Stimulated activated naive CD4-positive, alpha-beta T cell (primary cell): ENCODE data around the gene NNAT.
"Not testable (repeated sequence)": the region's sequence is repeated elsewhere in the genome, so short reads cannot be mapped to it uniquely, and the experiment has no call there.

Experiments used
- DNase-seq, 6 experiments: peaks; one replicate each; lab custom pipeline; 2025; lab: John Stamatoyannopoulos, UW

The NNAT gene

DNA sequence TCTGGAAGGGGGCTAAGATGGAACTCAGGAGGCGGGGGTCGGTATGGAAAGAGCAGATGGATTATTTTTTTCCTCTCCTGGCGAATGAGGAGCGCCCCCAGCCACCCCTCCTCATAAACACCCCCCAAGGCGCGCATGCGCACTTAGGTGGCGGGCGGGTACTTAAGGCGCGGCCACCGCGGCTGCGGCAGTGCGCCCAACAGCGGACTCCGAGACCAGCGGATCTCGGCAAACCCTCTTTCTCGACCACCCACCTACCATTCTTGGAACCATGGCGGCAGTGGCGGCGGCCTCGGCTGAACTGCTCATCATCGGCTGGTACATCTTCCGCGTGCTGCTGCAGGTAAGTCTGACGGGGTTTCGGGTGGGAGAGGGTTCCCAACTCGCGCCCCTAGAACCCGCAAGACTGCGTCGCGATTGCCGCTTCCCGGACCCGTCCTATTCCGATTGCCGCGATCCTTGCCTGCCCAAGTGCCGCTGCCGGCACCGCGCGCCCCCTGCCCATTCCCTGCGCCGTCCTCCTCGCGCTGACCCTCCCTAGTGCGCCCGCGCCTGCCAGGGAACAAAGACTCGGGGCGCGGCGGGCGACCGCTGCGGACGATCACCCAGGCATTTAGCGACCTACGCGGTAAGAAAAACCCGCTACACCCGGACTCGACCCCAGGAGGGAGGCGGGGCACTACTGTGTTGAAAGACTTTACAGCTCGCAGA is at the start of gene NNAT:
NNAT (plus strand) TSS at position 190 of the 711 bp plus-strand sequence; CDS start at position 272, 82 bp downstream.
- DNase-seq: peak in 2 of 6 experiments; percentile 21 to 31

- no peak for DNase-seq
These were observed 49.3 kb upstream of the NNAT start for GRCh38 chr20:37471741-37472235.

GRCh38 chr20:37472435-37472834 is 48.6 kb upstream of the NNAT start:
- DNase-seq: not testable (repeated sequence)

DNA sequence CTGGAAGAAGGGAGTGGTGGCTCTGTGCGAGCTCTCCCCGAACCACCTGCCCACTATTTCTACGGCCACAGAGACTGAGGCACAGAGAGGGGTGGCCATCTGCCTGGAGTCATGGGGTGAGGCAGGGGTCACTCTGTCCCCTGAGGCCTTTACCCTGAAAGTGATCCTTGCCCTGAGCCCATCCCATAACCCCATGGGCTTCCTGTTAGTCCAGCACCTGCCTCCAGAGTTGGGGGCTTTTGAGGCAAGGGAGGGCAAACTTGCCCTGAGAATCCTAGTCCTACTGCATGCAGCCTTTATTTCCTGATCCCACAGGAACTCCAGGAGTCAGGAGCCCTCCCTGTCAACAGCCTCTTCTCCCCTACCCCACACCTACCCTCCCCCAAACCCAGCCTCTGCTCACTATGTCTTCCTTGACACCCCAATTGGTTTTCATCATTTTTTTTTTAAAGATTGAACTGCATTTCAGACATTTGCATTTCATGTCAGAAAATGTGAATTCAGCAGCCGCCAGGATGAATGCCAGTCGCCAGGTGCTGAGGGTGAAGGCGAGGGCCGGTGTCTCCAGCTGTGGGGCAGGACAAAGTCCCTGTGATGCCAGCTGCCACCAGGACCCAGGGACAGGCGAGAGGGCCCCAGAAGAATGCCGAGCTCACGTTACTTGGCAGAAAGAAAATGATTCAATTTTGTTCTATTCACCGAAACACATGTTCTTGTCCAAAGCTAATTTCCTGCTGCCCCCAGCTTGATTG is 47.6 kb upstream of the NNAT start:
- DNase-seq: no peak

DNA sequence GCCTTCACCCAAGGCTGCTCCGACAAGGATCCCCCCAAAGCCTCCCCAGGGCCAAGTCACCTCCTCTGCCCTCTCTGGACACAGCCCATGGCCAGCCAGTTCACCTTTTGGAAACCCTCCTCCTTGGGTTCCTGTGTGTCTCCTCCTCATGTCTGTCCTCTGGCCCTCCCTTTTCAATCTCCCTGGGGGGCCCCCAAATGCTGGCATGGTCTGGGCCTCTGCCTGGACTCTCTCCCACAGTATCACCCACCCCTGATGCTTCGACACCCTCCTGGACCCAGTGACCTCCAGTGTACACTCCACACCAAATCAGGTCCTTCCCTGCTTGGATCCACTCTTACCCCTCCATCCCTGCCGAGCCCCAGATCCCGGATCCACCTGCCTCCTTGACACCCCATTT is 46.7 kb upstream of the NNAT start:
- no peak for DNase-seq

DNA sequence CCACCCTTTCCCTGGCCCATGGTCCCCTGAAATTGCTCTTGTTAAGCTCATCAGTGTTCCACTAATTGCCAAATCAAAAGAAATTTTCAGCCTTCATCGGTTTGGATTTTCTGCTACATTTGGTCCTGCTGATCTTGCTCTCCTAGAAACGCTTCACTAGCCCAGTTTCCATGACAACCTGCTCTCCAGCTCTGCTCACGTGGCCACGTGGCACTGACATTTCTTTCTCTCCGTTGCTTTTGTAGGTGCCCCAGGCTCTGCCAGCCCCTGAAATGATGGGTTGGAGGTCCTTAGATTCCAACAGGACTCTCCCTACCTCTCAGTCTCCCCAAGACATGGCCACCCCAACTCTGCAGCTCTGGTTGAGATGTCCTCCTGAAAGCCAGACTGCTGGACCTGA is 45.8 kb upstream of the NNAT start:
- no peak for DNase-seq

GRCh38 chr20:37477041-37477440 is 44.0 kb upstream of the NNAT start:
- DNase-seq: no peak

- no peak for DNase-seq
These were observed 41.8 kb upstream of the NNAT start for GRCh38 chr20:37479266-37479665.

DNA sequence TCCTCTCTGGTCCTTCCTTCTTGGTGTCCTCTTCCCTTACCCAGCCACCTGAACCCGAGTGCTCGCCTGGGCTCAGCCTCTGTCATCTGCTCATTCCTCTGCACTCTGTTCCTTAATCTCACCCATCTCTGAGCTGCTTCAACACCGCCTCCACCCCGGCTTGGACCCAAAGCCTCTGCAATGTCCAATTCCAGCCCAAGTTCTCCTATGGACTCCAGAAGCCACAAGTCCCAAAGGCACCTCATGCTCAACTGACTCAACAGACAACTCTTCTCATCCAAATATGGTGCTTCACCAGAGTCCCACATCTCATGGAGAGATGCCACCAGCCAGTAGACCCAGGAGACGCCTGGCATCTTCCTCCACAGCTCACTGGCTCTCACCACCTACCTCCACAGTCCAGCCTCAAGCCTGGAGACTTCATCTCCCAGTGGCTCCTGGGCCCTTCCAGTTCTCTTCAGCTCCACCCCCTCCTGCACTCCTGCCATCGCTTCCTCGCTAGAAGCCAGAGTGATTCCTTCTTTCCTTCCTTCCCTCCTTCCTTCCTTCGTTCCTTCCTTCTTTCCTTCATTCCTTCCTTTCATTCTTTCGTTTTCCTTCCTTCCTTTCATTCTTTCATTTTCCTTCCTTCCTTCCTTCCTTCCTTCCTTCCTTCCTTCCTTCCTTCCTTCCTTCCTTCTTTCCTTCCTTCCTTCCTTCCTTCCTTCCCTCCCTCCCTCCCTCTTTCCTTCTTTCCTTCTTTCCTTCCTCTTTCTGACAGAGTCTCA is 40.9 kb upstream of the NNAT start:
- no peak for DNase-seq

DNA sequence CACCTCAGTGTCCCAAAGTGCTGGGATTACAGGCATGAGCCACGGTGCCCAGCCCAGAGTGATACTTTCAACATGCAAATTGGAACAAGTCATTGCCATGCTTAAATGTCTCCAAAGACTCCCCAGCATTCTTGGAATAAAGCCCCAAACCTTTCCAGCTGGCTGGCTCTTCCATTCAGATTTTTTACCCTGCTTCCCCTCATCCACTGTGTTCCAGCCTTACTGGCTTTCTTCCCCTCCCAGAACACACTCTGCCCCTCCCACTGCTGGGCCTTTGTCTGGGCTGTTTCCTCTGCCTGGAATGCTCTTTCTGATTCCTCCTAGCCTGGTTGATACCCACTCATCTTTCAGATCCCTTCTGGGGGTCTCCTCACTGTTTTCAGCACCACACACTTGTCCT is 40.1 kb upstream of the NNAT start:
- DNase-seq: no peak

DNA sequence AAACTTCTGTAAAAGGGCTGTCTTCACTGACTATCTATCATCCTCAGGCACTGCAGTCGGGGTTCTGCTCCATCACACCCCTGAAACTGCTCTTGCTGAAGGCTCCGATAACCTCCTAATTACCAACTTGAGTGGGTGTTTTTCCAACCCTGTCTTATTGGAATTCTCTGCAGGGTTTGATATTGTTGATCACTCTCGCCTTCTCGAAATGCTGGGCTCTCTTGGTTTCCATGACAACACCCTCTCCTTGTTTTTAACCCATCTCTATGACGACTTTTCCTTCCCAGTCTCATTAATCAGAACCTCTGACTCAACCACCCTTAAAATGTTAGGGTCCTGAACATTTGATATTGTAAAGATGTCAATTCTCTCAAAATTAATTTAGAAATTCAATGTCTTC is 39.4 kb upstream of the NNAT start:
- no peak for DNase-seq

DNA sequence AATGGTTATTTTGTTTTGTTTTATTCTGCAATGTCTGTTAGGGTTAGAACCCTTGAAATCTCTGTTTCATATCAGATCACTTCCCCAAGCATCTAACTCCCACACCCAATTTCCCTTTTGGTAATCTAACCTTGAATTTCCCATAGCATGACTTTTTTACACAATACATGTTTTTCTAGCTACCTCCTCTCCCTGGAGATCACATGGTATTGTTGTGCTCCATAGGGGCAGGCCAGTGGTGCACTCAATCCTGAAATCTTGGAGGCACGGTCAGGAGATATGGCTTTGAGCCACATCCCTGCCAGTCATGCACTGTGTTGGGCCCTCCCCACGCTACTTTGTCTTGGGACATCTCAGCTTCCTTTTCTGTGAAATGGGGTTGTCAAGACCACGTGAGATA is 36.7 kb upstream of the NNAT start:
- no peak for DNase-seq

GRCh38 chr20:37486209-37486608 is 34.8 kb upstream of the NNAT start:
- DNase-seq: not testable (repeated sequence)

DNA sequence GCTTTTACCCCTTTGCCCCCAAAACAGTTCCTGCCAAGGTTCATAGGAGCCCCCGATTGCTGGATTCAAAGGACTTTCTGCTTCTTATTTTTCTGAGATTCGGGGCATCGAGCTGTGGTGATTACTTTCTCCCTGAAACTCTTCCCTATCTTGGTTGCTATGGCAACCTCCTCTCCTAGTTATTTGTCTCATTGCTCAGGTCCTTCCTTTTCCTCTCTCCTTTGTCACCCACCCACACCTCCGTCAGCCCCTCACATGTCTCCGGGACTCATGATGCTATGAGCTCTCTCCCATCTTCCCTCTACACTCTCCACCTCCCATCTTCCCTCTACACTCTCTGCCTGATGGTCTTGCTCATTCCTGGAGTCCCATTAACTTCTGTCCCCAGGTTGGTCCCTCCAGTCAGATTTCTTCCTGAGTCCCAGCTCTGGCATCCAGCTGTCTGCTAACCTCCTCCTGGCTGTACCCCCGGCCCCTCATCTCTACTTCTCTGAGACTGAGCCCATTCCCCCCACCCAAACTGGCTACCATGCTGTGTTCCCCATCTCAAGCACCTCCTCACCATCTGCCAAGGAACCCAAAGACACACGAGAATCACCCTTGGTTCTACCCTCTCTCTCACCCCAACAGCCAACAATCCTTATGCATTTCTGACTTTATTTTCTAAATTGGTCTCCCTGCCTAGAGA is 30.2 kb upstream of the NNAT start:
- DNase-seq: no peak

DNA sequence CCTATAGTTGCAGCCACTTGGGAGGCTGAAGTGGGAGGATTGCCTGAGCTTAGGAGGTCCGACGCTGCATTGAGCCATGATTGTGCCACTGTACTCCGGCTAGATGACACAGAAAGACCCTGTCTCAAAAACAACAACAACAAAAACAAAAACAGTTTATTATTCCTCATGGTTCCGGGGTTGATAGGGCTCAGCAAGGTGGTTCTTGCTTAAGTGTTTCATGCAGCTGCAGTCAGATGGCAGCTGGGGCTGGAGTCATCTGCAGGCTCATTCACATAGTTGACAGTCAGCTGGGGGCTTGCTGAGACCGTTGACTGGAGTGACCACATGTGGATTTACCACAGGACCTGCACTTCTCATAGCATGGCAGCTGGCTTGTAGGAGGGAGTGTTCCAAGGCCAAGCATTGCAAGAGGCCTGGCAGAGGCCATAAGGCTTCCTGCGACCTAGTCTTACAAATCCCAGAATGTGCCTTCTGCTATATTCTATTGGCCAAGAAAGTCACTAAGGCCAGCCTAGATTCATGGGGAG is 28.9 kb upstream of the NNAT start:
- no peak for DNase-seq

GRCh38 chr20:37492945-37493344 is 28.1 kb upstream of the NNAT start:
- DNase-seq: no peak

DNA sequence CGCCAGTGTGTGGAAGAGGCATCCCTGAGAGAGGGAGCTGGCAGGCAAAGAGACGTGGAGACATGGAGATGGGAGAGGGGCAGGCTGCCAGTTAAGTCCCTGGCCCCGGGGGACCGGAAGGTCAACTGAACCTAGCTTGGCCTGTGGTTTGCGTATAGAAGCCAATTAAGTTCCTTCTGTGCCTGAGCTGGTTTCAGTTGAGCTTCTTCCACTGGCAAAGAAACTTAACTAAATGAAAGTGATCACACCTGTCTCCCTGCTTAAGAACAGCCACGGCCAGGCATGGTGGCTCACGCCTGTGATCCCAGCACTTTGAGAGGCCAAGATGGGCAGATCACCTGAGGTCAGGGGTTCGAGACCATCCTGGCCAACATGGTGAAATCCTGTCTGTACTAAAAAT is 26.7 kb upstream of the NNAT start:
- DNase-seq: no peak

DNA sequence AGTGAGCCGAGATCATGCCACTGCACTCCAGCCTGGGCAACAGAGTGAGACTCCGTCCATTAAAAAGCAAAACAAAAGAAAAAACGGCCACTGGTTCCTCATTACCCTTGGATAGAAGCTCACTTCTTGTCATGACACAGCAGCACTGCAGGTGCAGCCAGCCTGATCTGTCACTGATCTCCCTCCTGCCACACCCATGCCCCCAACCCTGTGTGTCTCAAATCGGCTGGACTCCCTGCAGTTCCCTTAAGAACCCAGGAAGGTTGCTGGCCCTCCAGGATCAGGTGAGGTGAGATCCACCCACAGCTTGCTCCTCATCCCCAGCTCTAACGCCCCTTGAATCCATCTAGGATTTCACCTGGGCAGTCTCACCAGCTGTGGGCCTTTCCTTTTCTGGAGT is 26.3 kb upstream of the NNAT start:
- DNase-seq: no peak

- DNase-seq: no peak
These were observed 22.9 kb upstream of the NNAT start for GRCh38 chr20:37498066-37498665.

DNA sequence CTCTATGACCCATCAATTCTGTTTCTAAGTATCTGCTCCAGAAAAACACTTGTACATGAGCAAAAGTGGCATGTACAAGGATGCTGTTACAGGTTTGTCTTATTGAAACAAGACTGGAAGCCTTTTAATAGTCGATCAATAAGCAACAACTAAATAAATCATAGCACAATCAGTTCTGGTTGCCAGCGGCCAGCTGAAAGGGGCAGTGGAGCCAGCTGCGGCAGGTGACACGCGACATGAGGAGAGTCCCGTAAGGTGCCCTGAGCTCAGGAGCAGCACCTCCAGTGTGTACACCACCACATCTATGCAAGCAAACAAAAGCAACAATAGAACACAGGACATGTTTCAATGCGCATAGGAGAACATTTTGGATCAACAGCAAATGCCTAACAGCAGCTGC is 20.7 kb upstream of the NNAT start:
- no peak for DNase-seq

GRCh38 chr20:37501940-37502339 is 19.1 kb upstream of the NNAT start:
- no peak for DNase-seq
